HEK293 (cell line): ENCODE measurements around the gene ZNF311.

Experiments
- GLIS2 ChIP-seq: fragments of 450-650 bp; formaldehyde crosslinking; IDR thresholded peaks from 2 replicates; pipeline ENCODE4 v1.5.1; 2016; ENCODE audit warnings: missing biosample characterization, missing genetic modification characterization
- KLF16 ChIP-seq: fragments of 450-650 bp; formaldehyde crosslinking; IDR thresholded peaks from 2 replicates; pipeline ENCODE4 v1.5.1; 2017; ENCODE audit warnings: missing biosample characterization, missing genetic modification characterization
- KLF8 ChIP-seq: fragments of 450-650 bp; formaldehyde crosslinking; IDR thresholded peaks from 2 replicates; pipeline ENCODE4 v1.5.1; 2016; ENCODE audit warnings: missing biosample characterization, missing genetic modification characterization
- SP3 ChIP-seq: fragments of 450-650 bp; formaldehyde crosslinking; IDR thresholded peaks from 2 replicates; pipeline ENCODE4 v1.5.1; 2016; ENCODE audit warnings: missing biosample characterization, missing genetic modification characterization
- SP7 ChIP-seq: fragments of 450-650 bp; formaldehyde crosslinking; IDR thresholded peaks from 2 replicates; pipeline ENCODE4 v1.5.1; 2016; ENCODE audit warnings: missing biosample characterization, missing genetic modification characterization
- WT1 ChIP-seq: fragments of 450-650 bp; formaldehyde crosslinking; IDR thresholded peaks from 2 replicates; pipeline ENCODE4 v1.5.1; 2016; ENCODE audit warnings: missing biosample characterization, missing genetic modification characterization
- ZBTB17 ChIP-seq: fragments of 450-650 bp; formaldehyde crosslinking; IDR thresholded peaks from 2 replicates; pipeline ENCODE4 v1.5.1; 2016; ENCODE audit warnings: missing biosample characterization, missing genetic modification characterization
- ZBTB6 ChIP-seq: fragments of 450-650 bp; formaldehyde crosslinking; IDR thresholded peaks from 2 replicates; pipeline ENCODE4 v1.5.1; 2017; ENCODE audit warnings: missing biosample characterization, missing genetic modification characterization
- ZFHX2 ChIP-seq: fragments of 450-650 bp; formaldehyde crosslinking; conservative IDR thresholded peaks from 2 replicates; pipeline ENCODE4 v1.5.1; 2016; ENCODE audit warnings: missing biosample characterization, missing genetic modification characterization
- ZFP3 ChIP-seq: fragments of 450-650 bp; formaldehyde crosslinking; IDR thresholded peaks from 2 replicates; pipeline ENCODE4 v1.5.1; 2016; ENCODE audit warnings: low read depth, missing biosample characterization, missing genetic modification characterization
- ZFP37 ChIP-seq: fragments of 450-650 bp; formaldehyde crosslinking; IDR thresholded peaks from 2 replicates; pipeline ENCODE4 v1.5.1; 2016; ENCODE audit warnings: missing biosample characterization, missing genetic modification characterization
- ZNF169 ChIP-seq: fragments of 450-650 bp; formaldehyde crosslinking; IDR thresholded peaks from 2 replicates; pipeline ENCODE4 v1.5.1; 2016; ENCODE audit warnings: missing biosample characterization, missing genetic modification characterization
- ZNF2 ChIP-seq: fragments of 450-650 bp; formaldehyde crosslinking; IDR thresholded peaks from 2 replicates; pipeline ENCODE4 v1.5.1; 2016; ENCODE audit warnings: missing biosample characterization, missing genetic modification characterization
- ZNF37A ChIP-seq: fragments of 450-650 bp; IDR thresholded peaks from 2 replicates; pipeline ENCODE4 v1.5.1; 2018; ENCODE audit warnings: missing biosample characterization, missing genetic modification characterization
- ZNF391 ChIP-seq: fragments of 450-650 bp; formaldehyde crosslinking; IDR thresholded peaks from 2 replicates; pipeline ENCODE4 v1.5.1; 2016; ENCODE audit warnings: low read depth, missing biosample characterization, missing genetic modification characterization, borderline replicate concordance
- ZNF416 ChIP-seq: fragments of 450-650 bp; formaldehyde crosslinking; IDR thresholded peaks from 2 replicates; pipeline ENCODE4 v1.5.1; 2016; ENCODE audit warnings: missing biosample characterization, missing genetic modification characterization
- ZNF449 ChIP-seq: fragments of 450-650 bp; formaldehyde crosslinking; IDR thresholded peaks from 2 replicates; pipeline ENCODE4 v1.5.1; 2017; ENCODE audit warnings: missing biosample characterization, mild to moderate bottlenecking, missing genetic modification characterization, moderate library complexity
- ZNF501 ChIP-seq: fragments of 450-650 bp; formaldehyde crosslinking; IDR thresholded peaks from 2 replicates; pipeline ENCODE4 v1.5.1; 2016; ENCODE audit warnings: missing biosample characterization, missing genetic modification characterization
- ZNF529 ChIP-seq: fragments of 450-650 bp; formaldehyde crosslinking; IDR thresholded peaks from 2 replicates; pipeline ENCODE4 v1.5.1; 2017; ENCODE audit warnings: missing genetic modification characterization, missing biosample characterization; ENCODE audit not compliant: insufficient replicate concordance
- ZNF548 ChIP-seq: fragments of 450-650 bp; formaldehyde crosslinking; IDR thresholded peaks from 2 replicates; pipeline ENCODE4 v1.5.1; 2016; ENCODE audit warnings: missing biosample characterization, missing genetic modification characterization
- ZNF555 ChIP-seq: fragments of 450-650 bp; formaldehyde crosslinking; conservative IDR thresholded peaks from 2 replicates; pipeline ENCODE4 v1.5.1; 2017; ENCODE audit warnings: missing biosample characterization, mild to moderate bottlenecking, missing genetic modification characterization, inconsistent platforms
- ZNF658 ChIP-seq: fragments of 450-650 bp; formaldehyde crosslinking; IDR thresholded peaks from 2 replicates; pipeline ENCODE4; 2016; ENCODE audit warnings: missing biosample characterization, missing genetic modification characterization
- ZNF830 ChIP-seq: fragments of 450-650 bp; IDR thresholded peaks from 2 replicates; pipeline ENCODE4 v1.5.0; 2018; ENCODE audit warnings: missing biosample characterization, missing genetic modification characterization, low read depth, mild to moderate bottlenecking, moderate library complexity
- TF ChIP-seq, protein P1 (sequence below): fragments of 450-650 bp; formaldehyde crosslinking; IDR thresholded peaks from 2 replicates; pipeline ENCODE4 v1.5.1; 2016; ENCODE audit warnings: missing biosample characterization, missing genetic modification characterization
- TF ChIP-seq, protein P2 (sequence below): fragments of 450-650 bp; formaldehyde crosslinking; IDR thresholded peaks from 2 replicates; pipeline ENCODE4 v1.5.1; 2016; ENCODE audit warnings: missing biosample characterization, missing genetic modification characterization
- TF ChIP-seq, protein P3 (sequence below): fragments of 450-650 bp; formaldehyde crosslinking; IDR thresholded peaks from 2 replicates; pipeline ENCODE4 v1.5.1; 2016; ENCODE audit warnings: missing biosample characterization, missing genetic modification characterization
- TF ChIP-seq, protein P4 (sequence below): fragments of 450-650 bp; formaldehyde crosslinking; IDR thresholded peaks from 2 replicates; pipeline ENCODE4 v1.5.1; 2016; ENCODE audit warnings: missing biosample characterization, missing genetic modification characterization
- TF ChIP-seq, protein P5 (sequence below): fragments of 450-650 bp; IDR thresholded peaks from 2 replicates; pipeline ENCODE4 v1.5.1; 2018; ENCODE audit warnings: missing biosample characterization, missing genetic modification characterization

Gene ZNF311

GRCh38 chr6:28953039-28953584 lies 52.0 kb downstream of the ZNF311 start (continued):
- TF ChIP-seq, protein P1, sequence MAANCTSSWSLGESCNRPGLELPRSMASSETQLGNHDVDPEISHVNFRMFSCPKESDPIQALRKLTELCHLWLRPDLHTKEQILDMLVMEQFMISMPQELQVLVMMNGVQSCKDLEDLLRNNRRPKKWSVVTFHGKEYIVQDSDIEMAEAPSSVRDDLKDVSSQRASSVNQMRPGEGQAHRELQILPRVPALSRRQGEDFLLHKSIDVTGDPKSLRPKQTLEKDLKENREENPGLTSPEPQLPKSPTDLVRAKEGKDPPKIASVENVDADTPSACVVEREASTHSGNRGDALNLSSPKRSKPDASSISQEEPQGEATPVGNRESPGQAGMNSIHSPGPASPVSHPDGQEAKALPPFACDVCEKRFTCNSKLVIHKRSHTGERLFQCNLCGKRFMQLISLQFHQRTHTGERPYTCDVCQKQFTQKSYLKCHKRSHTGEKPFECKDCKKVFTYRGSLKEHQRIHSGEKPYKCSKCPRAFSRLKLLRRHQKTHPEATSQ, result no peak
- no peak for TF ChIP-seq ZFHX2 (tag by site-specific recombination)
- TF ChIP-seq SP3 (tag by site-specific recombination), result peak; percentile 33; the same call in 1 of the 2 replicates
- peak; percentile 62 for TF ChIP-seq KLF8 (tag by site-specific recombination)
- no peak for TF ChIP-seq ZNF555 (tag by site-specific recombination)
- TF ChIP-seq ZNF501 (tag by site-specific recombination), result peak; percentile 84
- no peak for TF ChIP-seq ZNF529
- TF ChIP-seq ZNF169 (tag by site-specific recombination), result no peak
- TF ChIP-seq ZNF391 (tag by site-specific recombination), result peak; percentile 79; the same call in 1 of the 2 replicates
- no peak for TF ChIP-seq ZNF658
- TF ChIP-seq SP7 (tag by site-specific recombination), result peak; percentile 88
- no peak for TF ChIP-seq ZFP3 (tag by site-specific recombination)
- TF ChIP-seq KLF16, result no peak
- TF ChIP-seq, protein P2, sequence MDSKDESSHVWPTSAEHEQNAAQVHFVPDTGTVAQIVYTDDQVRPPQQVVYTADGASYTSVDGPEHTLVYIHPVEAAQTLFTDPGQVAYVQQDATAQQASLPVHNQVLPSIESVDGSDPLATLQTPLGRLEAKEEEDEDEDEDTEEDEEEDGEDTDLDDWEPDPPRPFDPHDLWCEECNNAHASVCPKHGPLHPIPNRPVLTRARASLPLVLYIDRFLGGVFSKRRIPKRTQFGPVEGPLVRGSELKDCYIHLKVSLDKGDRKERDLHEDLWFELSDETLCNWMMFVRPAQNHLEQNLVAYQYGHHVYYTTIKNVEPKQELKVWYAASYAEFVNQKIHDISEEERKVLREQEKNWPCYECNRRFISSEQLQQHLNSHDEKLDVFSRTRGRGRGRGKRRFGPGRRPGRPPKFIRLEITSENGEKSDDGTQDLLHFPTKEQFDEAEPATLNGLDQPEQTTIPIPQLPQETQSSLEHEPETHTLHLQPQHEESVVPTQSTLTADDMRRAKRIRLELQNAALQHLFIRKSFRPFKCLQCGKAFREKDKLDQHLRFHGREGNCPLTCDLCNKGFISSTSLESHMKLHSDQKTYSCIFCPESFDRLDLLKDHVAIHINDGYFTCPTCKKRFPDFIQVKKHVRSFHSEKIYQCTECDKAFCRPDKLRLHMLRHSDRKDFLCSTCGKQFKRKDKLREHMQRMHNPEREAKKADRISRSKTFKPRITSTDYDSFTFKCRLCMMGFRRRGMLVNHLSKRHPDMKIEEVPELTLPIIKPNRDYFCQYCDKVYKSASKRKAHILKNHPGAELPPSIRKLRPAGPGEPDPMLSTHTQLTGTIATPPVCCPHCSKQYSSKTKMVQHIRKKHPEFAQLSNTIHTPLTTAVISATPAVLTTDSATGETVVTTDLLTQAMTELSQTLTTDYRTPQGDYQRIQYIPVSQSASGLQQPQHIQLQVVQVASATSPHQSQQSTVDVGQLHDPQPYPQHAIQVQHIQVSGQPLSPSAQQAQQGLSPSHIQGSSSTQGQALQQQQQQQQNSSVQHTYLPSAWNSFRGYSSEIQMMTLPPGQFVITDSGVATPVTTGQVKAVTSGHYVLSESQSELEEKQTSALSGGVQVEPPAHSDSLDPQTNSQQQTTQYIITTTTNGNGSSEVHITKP (tag by site-specific recombination), result peak; percentile 9; the same call in 1 of the 2 replicates
- TF ChIP-seq, protein P3, sequence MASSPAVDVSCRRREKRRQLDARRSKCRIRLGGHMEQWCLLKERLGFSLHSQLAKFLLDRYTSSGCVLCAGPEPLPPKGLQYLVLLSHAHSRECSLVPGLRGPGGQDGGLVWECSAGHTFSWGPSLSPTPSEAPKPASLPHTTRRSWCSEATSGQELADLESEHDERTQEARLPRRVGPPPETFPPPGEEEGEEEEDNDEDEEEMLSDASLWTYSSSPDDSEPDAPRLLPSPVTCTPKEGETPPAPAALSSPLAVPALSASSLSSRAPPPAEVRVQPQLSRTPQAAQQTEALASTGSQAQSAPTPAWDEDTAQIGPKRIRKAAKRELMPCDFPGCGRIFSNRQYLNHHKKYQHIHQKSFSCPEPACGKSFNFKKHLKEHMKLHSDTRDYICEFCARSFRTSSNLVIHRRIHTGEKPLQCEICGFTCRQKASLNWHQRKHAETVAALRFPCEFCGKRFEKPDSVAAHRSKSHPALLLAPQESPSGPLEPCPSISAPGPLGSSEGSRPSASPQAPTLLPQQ (tag by site-specific recombination), result peak; percentile 70
- no peak for TF ChIP-seq ZBTB6 (tag by site-specific recombination)
- TF ChIP-seq GLIS2 (tag by site-specific recombination), result no peak
- no peak for TF ChIP-seq ZNF2 (tag by site-specific recombination)
- TF ChIP-seq ZFP37, result peak; percentile 64; the same call in 1 of the 2 replicates
- TF ChIP-seq ZNF449, result no peak
- TF ChIP-seq, protein P4, sequence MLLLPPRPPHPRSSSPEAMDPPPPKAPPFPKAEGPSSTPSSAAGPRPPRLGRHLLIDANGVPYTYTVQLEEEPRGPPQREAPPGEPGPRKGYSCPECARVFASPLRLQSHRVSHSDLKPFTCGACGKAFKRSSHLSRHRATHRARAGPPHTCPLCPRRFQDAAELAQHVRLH (tag by site-specific recombination), result 0 out of 2 replicates have a peak, but pooled peaks have one; percentile 9
- TF ChIP-seq ZNF37A (tag by site-specific recombination), result no peak
- TF ChIP-seq ZNF830 (tag by site-specific recombination), result no peak
- TF ChIP-seq, protein P5, sequence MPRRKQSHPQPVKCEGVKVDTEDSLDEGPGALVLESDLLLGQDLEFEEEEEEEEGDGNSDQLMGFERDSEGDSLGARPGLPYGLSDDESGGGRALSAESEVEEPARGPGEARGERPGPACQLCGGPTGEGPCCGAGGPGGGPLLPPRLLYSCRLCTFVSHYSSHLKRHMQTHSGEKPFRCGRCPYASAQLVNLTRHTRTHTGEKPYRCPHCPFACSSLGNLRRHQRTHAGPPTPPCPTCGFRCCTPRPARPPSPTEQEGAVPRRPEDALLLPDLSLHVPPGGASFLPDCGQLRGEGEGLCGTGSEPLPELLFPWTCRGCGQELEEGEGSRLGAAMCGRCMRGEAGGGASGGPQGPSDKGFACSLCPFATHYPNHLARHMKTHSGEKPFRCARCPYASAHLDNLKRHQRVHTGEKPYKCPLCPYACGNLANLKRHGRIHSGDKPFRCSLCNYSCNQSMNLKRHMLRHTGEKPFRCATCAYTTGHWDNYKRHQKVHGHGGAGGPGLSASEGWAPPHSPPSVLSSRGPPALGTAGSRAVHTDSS (tag by site-specific recombination), result 0 out of 2 replicates have a peak, but pooled peaks have one; percentile 33
- peak; percentile 46; the same call in 1 of the 2 replicates for TF ChIP-seq ZBTB17 (tag by site-specific recombination)
- no peak for TF ChIP-seq ZNF416
- 0 out of 2 replicates have a peak, but pooled peaks have one; percentile 17 for TF ChIP-seq WT1 (tag by site-specific recombination)
- TF ChIP-seq ZNF548 (tag by site-specific recombination), result no peak
